ENCODE measurements around the gene ARFGAP2.

The ARFGAP2 gene

GRCh38 chr11:47166368-47166767 lies 10.3 kb downstream of the ARFGAP2 start:
- no peak for DNase-seq

GRCh38 chr11:47165253-47165840 lies 11.3 kb downstream of the ARFGAP2 start:
- DNase-seq = no peak

- no peak for DNase-seq
Observed at GRCh38 chr11:47164321-47164720, 12.4 kb downstream of the ARFGAP2 start.

- no peak for DNase-seq
Observed at GRCh38 chr11:47163898-47164297, 12.8 kb downstream of the ARFGAP2 start.

- DNase-seq = no peak
Observed at GRCh38 chr11:47163193-47163592, 13.5 kb downstream of the ARFGAP2 start.

GRCh38 chr11:47162426-47162825 lies 14.3 kb downstream of the ARFGAP2 start:
- DNase-seq = no peak

- no peak for DNase-seq
Observed at GRCh38 chr11:47161890-47162289, 14.8 kb downstream of the ARFGAP2 start.

- peak in 4 of 5 donors; percentile 35 to 60 (median 46) for DNase-seq
Observed at GRCh38 chr11:47161134-47161854, 15.4 kb downstream of the ARFGAP2 start.

GRCh38 chr11:47160753-47161133 lies 15.9 kb downstream of the ARFGAP2 start:
- DNase-seq = no peak

- DNase-seq = no peak
Observed at GRCh38 chr11:47158242-47158641, 18.4 kb downstream of the ARFGAP2 start.

- DNase-seq = no peak
Observed at GRCh38 chr11:47157805-47158204, 18.9 kb downstream of the ARFGAP2 start.

GRCh38 chr11:47156951-47157350 lies 19.7 kb downstream of the ARFGAP2 start:
- DNase-seq = no peak

GRCh38 chr11:47156333-47156732 lies 20.3 kb downstream of the ARFGAP2 start:
- no peak for DNase-seq

GRCh38 chr11:47155879-47156278 lies 20.8 kb downstream of the ARFGAP2 start:
- no peak for DNase-seq

GRCh38 chr11:47154616-47155570 lies 21.8 kb downstream of the ARFGAP2 start:
- peak in 1 of 5 donors; percentile 43 for DNase-seq

- DNase-seq = peak in 4 of 5 donors; percentile 24 to 41 (median 28)
Observed at GRCh38 chr11:47152953-47153950, 23.4 kb downstream of the ARFGAP2 start.

GRCh38 chr11:47152126-47152952 lies 24.3 kb downstream of the ARFGAP2 start:
- no peak for DNase-seq

GRCh38 chr11:47149782-47150181 lies 26.9 kb downstream of the ARFGAP2 start:
- no peak for DNase-seq

GRCh38 chr11:47148903-47149531 lies 27.7 kb downstream of the ARFGAP2 start:
- DNase-seq = no peak

- no peak for DNase-seq
Observed at GRCh38 chr11:47148270-47148669, 28.4 kb downstream of the ARFGAP2 start.

GRCh38 chr11:47147681-47148080 lies 29.0 kb downstream of the ARFGAP2 start:
- no peak for DNase-seq
